Jurkat, Clone E6-1 (cell line): ENCODE data around the gene SHB.
A peak's percentile ranks its signal among the peaks of the same experiment; 100 is the strongest.
"Not testable (repeated sequence)": the region's sequence is repeated elsewhere in the genome, so short reads cannot be mapped to it uniquely, and the experiment has no call there.

ENCODE experiments used
- DNase-seq: peaks from one replicate; pipeline ENCODE4 v3.0.0-alpha.2; 2011; ENCODE audit warnings: low read depth, low spot score
- H3K4me3 ChIP-seq: 2 replicates; pipeline ENCODE4 v1.5.1; 2011; ENCODE audit warnings: mild to moderate bottlenecking, low read length, control low read depth, moderate library complexity

Gene SHB

DNA sequence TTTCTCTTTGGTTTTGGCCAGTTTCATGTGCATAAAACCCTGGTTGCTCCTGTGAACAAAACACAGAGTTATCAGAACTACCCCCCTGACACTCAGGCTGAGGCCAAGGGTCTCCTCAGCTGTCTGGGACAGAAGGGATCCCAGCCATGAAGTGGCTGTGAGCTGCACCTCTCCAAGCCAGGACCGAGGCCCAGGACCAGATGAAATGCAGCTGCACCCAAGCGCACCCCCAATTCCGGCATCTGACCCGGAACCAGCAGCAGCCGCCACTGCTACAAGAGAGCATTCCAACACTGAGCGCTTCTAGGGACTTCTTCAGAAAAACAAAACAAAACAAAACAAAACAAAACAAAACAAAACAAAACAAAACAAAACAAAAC lies 149.1 kb downstream of the SHB start:
- no peak overlapping the region for H3K4me3 ChIP-seq

GRCh38 chr9:37919246-37919955 lies 149.6 kb downstream of the SHB start:
- H3K4me3 ChIP-seq, result no peak overlapping the region
- DNase-seq, result no peak

More for the DNA sequence above, 149.1 kb downstream of the SHB start:
- DNase-seq, result no peak

DNA sequence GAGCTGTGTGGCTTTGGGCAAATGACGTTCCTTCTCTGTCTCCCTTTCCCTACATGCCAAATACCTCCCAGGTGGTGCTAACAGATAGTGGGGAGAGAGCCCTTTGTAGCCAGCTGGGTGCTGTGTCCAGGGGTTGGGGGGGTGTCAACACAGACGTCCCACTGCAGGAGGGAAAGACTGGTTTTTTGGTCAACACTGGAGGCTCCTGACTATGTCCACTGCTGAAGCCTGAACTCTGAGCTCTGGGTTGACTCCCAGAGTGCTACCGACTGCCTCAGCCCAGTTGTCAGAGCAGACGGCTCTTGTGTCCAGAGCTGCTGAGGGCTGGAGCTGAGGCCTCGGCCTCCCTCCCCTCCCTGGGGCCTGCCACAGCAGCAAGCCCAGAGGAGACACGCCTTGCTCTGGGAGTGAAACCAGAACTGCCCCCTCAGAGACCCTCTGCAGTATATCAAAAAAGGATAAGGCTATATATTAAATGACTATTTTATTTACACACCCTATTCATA lies 150.3 kb downstream of the SHB start:
- no peak overlapping the region for H3K4me3 ChIP-seq
- DNase-seq, result no peak

GRCh38 chr9:37917801-37918664 lies 151.0 kb downstream of the SHB start:
- DNase-seq, result no peak

DNA sequence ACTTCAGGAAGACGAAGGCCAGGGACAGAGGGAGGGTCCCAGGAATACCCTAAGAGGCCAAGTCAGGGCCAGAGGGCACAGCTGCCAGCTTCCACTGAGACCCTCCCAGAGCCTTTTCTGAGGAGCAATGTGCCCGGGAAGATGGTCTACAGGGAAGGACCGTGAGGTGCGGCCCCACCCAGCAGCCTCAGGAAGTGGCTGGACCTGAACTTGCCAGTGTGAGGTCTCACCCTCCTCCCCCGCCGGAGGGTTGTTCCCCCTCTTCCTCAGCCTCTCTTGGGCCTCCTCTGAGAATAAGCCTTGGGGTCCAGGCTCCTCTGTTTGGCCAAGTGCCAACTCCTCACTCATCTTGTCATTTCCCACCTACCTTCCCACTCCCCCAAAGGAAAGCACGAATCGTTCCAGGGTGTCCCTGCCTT lies 151.7 kb downstream of the SHB start:
- DNase-seq, result no peak

More at GRCh38 chr9:37917801-37918664, 151.0 kb downstream of the SHB start:
- H3K4me3 ChIP-seq, result no peak overlapping the region

GRCh38 chr9:37916471-37917312 lies 152.3 kb downstream of the SHB start:
- no peak overlapping the region for H3K4me3 ChIP-seq
- DNase-seq, result no peak

More for the DNA sequence above, 151.7 kb downstream of the SHB start:
- no peak overlapping the region for H3K4me3 ChIP-seq

DNA sequence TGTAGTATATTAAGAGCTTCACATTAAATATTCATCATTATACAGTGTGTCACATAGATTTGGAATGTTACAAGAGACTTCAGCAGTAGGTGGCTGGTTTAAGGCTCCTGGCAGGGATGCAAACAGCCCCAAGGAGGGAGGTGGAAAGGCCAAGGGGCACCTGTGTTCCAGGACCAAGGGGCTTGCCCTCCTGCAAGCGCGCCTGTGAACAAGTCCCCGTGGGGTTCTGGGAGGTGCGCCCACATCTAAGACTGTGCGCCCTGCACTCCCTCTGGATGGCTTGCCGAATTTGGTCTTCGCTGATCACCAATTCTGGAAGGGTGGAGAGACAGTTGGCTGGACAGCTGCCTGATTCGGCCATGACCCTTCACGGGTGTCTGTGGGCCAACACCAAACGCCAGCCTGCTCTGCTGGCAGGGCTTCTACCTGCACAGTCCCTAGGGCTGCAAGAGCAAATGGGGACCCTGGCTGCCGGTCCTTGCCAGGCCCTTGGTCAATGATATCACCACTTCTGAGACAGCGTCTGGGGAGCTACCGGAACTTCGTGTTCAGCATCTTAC lies 153.0 kb downstream of the SHB start:
- DNase-seq, result no peak
- H3K4me3 ChIP-seq, result no peak overlapping the region

GRCh38 chr9:37914701-37915358 lies 154.2 kb downstream of the SHB start:
- no peak overlapping the region for H3K4me3 ChIP-seq
- no peak for DNase-seq

DNA sequence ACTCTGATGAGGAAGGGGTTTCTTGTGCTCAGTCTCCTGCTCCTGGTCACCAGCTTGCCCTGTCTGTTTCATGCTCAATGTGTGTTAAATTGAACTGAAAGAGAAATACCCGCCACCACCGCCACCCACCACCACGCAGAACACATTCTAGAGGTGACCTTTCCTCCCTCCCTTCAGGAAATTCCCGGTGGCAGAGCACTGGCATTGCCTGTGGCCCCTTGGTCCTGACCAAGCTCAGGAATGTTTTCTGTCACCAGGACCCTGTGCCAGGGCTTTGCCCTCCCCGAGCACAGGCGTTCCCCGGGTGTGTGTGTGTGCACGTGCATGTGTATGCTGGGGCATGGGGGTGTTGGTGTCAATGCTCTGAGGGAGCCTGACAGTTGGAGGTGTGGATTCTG lies 154.9 kb downstream of the SHB start:
- H3K4me3 ChIP-seq, result no peak overlapping the region
- DNase-seq, result no peak

- H3K4me3 ChIP-seq, result no peak overlapping the region
- peak; percentile 63 for DNase-seq
Observed at GRCh38 chr9:37913480-37914153, 155.4 kb downstream of the SHB start.

DNA sequence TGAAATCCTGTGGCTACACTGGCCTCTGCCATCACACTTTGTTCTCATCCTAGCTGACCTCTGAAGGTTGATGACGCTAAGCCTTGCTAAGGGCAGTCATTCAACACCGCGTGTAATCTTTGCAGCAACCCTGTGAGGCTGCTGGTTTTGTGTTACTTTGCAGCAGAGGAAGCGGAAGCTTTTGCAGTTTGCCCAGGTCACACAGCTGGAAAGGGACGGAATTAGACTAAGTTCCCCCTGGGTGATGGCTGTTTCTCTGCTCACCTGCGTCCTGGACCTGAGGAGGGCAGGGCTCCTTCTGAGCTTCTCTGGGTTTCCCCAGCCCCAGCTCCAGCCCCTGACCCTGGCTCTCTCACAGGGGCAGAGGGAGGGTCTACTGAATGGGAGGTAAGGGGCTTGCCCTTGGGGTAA lies 157.8 kb downstream of the SHB start:
- no peak overlapping the region for H3K4me3 ChIP-seq
- no peak for DNase-seq

DNA sequence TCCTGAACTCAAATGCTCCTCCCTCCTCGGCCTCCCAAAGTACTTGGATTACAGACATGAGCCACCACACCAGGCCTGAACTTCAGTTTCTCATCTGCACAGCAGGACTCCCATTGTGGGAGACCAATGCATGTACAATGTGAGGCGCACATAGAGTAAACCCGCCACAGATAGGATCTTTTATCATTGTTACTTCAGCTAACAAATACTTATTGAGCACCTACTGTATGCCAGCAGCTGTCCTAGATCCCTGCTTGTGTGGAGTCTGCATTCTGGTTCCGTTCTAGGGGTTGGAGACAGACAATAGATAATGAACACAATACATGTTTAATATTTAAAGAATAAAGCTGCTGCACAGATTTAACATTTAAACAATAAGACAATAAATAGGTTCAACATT lies 158.8 kb downstream of the SHB start:
- no peak overlapping the region for H3K4me3 ChIP-seq
- DNase-seq, result no peak

GRCh38 chr9:37909836-37910235 lies 159.2 kb downstream of the SHB start:
- not testable (repeated sequence) for DNase-seq, H3K4me3 ChIP-seq

DNA sequence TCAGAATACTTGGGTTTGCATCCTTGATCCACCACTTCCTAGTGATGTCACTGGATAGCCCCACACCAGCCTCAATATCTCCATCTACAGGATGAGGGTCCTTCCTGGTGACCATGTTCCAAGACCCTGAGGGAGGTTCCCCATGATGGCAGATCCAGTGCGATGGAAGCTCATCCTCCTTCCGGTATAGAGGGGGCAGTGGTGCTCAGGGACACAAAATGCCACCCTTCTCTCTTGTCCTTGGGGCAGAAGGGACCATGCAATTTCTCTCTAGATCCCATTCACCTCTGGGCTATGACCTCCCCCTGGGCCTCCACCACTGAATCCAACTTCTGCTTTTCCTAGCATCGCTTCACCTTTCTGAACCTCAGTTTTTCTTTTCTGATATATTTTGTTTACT lies 159.7 kb downstream of the SHB start:
- DNase-seq, result no peak

GRCh38 chr9:37908698-37909186 lies 160.3 kb downstream of the SHB start:
- no peak overlapping the region for H3K4me3 ChIP-seq
- no peak for DNase-seq

More for the DNA sequence above, 159.7 kb downstream of the SHB start:
- H3K4me3 ChIP-seq, result no peak overlapping the region

DNA sequence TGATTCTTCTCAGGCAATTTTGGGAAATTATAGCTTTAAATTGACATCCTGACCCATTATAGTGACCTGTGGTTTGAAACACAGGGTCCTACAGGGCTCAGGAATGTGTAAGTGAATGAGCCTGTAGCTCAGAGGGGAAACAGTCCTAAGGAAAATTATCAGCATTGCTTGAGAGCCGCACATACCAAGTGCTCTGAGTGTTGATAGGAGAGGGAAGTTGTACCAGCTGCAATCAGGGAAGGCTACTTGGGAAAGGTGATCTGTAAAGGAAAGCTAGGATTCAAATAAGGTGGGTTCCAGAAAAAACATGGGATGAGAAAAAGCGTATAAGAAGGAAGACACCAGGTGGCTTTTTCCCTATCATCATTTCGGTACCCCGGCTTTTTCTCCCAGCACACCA lies 160.7 kb downstream of the SHB start:
- no peak overlapping the region for H3K4me3 ChIP-seq
- DNase-seq, result no peak

- DNase-seq, result no peak
- H3K4me3 ChIP-seq, result no peak overlapping the region
Observed at GRCh38 chr9:37906312-37907239, 162.5 kb downstream of the SHB start.
